Inflammatory macrophage (primary cell): ENCODE data around the gene NTRK3.
"Not testable (repeated sequence)": the region's sequence is repeated elsewhere in the genome, so short reads cannot be mapped to it uniquely, and the experiment has no call there.

Experiments used
- DNase-seq, 2 donors: peaks; one replicate each; pipeline ENCODE4 v3.0.0-alpha.2; 2020 to 2022

The NTRK3 gene

GRCh38 chr15:88072133-88072532 is 184.4 kb downstream of the NTRK3 start:
- DNase-seq = not testable (repeated sequence)

- DNase-seq = no peak
Observed at GRCh38 chr15:88071141-88071540, 185.4 kb downstream of the NTRK3 start.

GRCh38 chr15:88069561-88069960 is 187.0 kb downstream of the NTRK3 start:
- DNase-seq = no peak

GRCh38 chr15:88067331-88067685 is 189.2 kb downstream of the NTRK3 start:
- DNase-seq = no peak

GRCh38 chr15:88066636-88067330 is 189.8 kb downstream of the NTRK3 start:
- DNase-seq = no peak

- DNase-seq = no peak
Observed at GRCh38 chr15:88061452-88061851, 195.1 kb downstream of the NTRK3 start.

GRCh38 chr15:88060383-88060782 is 196.2 kb downstream of the NTRK3 start:
- DNase-seq = no peak

GRCh38 chr15:88057836-88058235 is 198.7 kb downstream of the NTRK3 start:
- no peak for DNase-seq

- no peak for DNase-seq
Observed at GRCh38 chr15:88049506-88049905, 207.0 kb downstream of the NTRK3 start.

GRCh38 chr15:88048755-88049154 is 207.8 kb downstream of the NTRK3 start:
- DNase-seq = no peak

GRCh38 chr15:88048237-88048636 is 208.3 kb downstream of the NTRK3 start:
- no peak for DNase-seq

- DNase-seq = no peak
Observed at GRCh38 chr15:88046576-88047129, 209.9 kb downstream of the NTRK3 start.

GRCh38 chr15:88043396-88043795 is 213.1 kb downstream of the NTRK3 start:
- DNase-seq = no peak

- no peak for DNase-seq
Observed at GRCh38 chr15:88042047-88042446, 214.5 kb downstream of the NTRK3 start.

- DNase-seq = no peak
Observed at GRCh38 chr15:88040516-88040915, 216.0 kb downstream of the NTRK3 start.

GRCh38 chr15:88038261-88038660 is 218.3 kb downstream of the NTRK3 start:
- DNase-seq = no peak

GRCh38 chr15:88036154-88036839 is 220.2 kb downstream of the NTRK3 start:
- DNase-seq = no peak

GRCh38 chr15:88035381-88035780 is 221.2 kb downstream of the NTRK3 start:
- DNase-seq = no peak

GRCh38 chr15:88033421-88033820 is 223.1 kb downstream of the NTRK3 start:
- not testable (repeated sequence) for DNase-seq

- DNase-seq = no peak
Observed at GRCh38 chr15:88032787-88033186, 223.8 kb downstream of the NTRK3 start.

GRCh38 chr15:88031461-88031860 is 225.1 kb downstream of the NTRK3 start:
- DNase-seq = no peak

- DNase-seq = no peak
Observed at GRCh38 chr15:88029696-88030095, 226.8 kb downstream of the NTRK3 start.

GRCh38 chr15:88028024-88028423 is 228.5 kb downstream of the NTRK3 start:
- no peak for DNase-seq

GRCh38 chr15:88023914-88024313 is 232.6 kb downstream of the NTRK3 start:
- no peak for DNase-seq
